Heart left ventricle (tissue), 16 donors: Measurements from ENCODE around the gene SWT1. TPM values are rescaled to one million over a fixed set of nuclear protein-coding genes. Genes with fewer than 3 reads are reported as not detected.
A peak's percentile ranks its signal among the peaks of the same experiment; 100 is the strongest.
"Not testable (repeated sequence)": the region's sequence is repeated elsewhere in the genome, so short reads cannot be mapped to it uniquely, and the experiment has no call there.

Experiments
- ATAC-seq, 4 donors: fragments of 200-7000 bp; cut with Tn5 transposase; one replicate each; pipeline ENCODE4 v1.9.1; 2020 to 2022; ENCODE audit warnings: moderate library complexity in 4 of 4, mild to moderate bottlenecking in 3 of 4, moderate number of reproducible peaks in 1 of 4
- DNase-seq, 5 donors: peaks; one replicate each; pipeline ENCODE4 v3.0.0-alpha.2; 2020
- H3K27ac ChIP-seq, 12 donors: fragments of 200-600 bp; sonication (generic) in 4 of 12; one replicate each; pipeline versions ENCODE4 v1.5.0 to v1.8.0; 2016 to 2022; ENCODE audit warnings: mild to moderate bottlenecking in 2 of 12
- H3K27me3 ChIP-seq, 9 donors: fragments of 200-600 bp; sonication (generic) in 2 of 9; one replicate each; pipeline versions ENCODE4 v1.5.1 to v1.8.0; 2016 to 2022; ENCODE audit warnings: mild to moderate bottlenecking in 3 of 9
- H3K36me3 ChIP-seq, 9 donors: fragments of 200-600 bp; sonication (generic) in 2 of 9; one replicate each; pipeline versions ENCODE4 v1.5.0 to v1.8.0; 2018 to 2022; ENCODE audit warnings: mild to moderate bottlenecking in 2 of 9
- H3K4me1 ChIP-seq, 12 donors: fragments of 200-600 bp; sonication (generic) in 4 of 12; one replicate each; pipeline versions ENCODE4 v1.5.0 to v1.8.0; 2016 to 2022; ENCODE audit warnings: mild to moderate bottlenecking in 3 of 12
- H3K4me3 ChIP-seq, 12 donors: fragments of 200-600 bp; sonication (generic) in 4 of 12; one replicate each; pipeline versions ENCODE4 v1.5.0 to v1.8.0; 2017 to 2022; ENCODE audit warnings: mild to moderate bottlenecking in 9 of 12, moderate library complexity in 4 of 12
- H3K9me3 ChIP-seq, 12 donors: fragments of 200-600 bp; sonication (generic) in 4 of 12; one replicate each; pipeline versions ENCODE4 v1.5.0 to v1.8.0; 2016 to 2022; ENCODE audit warnings: mild to moderate bottlenecking in 1 of 12
- POLR2A ChIP-seq, 2 donors: fragments of 450-650 bp; IDR thresholded peaks; one replicate each; pipeline ENCODE4 v1.6.1; 2017; ENCODE audit warnings: antibody characterized with exemption in 2 of 2, mild to moderate bottlenecking in 2 of 2, moderate library complexity in 2 of 2
- WGBS, 4 donors: extraction: QIAGEN DNeasy Blood & Tissue Kit in 2 of 4; methylation state at CpG; one replicate each; pipeline versions ENCODE4 v1.1.5 to v1.1.7; 2013 to 2018; 5-methylcytosine and 5-hydroxymethylcytosine counted together
- intact Hi-C, 10 donors: fragments of 100-400 bp; cut with DNase I; formaldehyde crosslinking; loops; one replicate each; pipeline versions ENCODE4 v1.11.1 to v1.14.2; 2022
- polyA plus RNA-seq, 2 donors: library from polyadenylated mRNA; stranded (reverse); fragments of 200-250 nt; gene quantifications; one replicate each; pipeline ENCODE4 v1.2.3, GENCODE V29; 2013
- total RNA-seq, 9 donors: library from RNA; depleted of rRNA in 2 of 9; stranded (reverse); fragments of >200 nt in 2 of 9; fragmentation: NEBNext Ultra II Directional in 3 of 9; extraction: Animal tissue kit (Norgen Biotek cat#: 25700) in 3 of 9; gene quantifications; one replicate each; pipeline versions ENCODE4 v1.1.0 to v1.2.4, GENCODE V29; 2016 to 2023
- TF ChIP-seq, protein P1 (sequence below), 12 donors: fragments of 200-600 bp; sonication (generic) in 4 of 12; IDR thresholded peaks; one replicate each; pipeline versions ENCODE4 v1.5.0 to v1.8.0; 2018 to 2022; ENCODE audit warnings: antibody characterized with exemption in 12 of 12, mild to moderate bottlenecking in 5 of 12
- donor health status: ischemic (EF 13 %, LVEDD 7.1; RV severe dilation, severe dysfunction).
- donor health status: healthy with polysubstance abuse.
- donor health status: DM: no; HTN: yes; CAD: no.
- donor health status: DM: no; HTN: no; CAD: no.
- donor health status: ischemic (EF 25% LVEDD 6.9; RV normal size, moderate dysfunction).
- donor health status: ischemic (EF 25% LVEDD 5.7; RV mildly dilated, moderate dysfunction).
- donor health status: healthy.
- donor health status: DM: yes; HTN: yes; CAD: no.
- donor health status: ischemic (EF 35%, LVEDD 5.7; RV mildly dilated, moderate dysfunction).
- donor health status: nonischemic (EF 11% LVEDD 7.7; RV severe dilation, severe dysfunction).
- donor health status: DM: yes; HTN: yes; CAD: no.
- donor health status: PGD.
- donor health status: ischemic (EF 29% LVEDD 5.4; RV normal size, mild dysfunction).
- donor health status: nonischemic (EF 23%, LVEDD 6.1; RV moderate dilation, normal function).

The SWT1 gene
- total and polyA plus RNA-seq, 11 donors = 1.7 to 8.5 (median 5.3) TPM

GRCh38 chr1:185166106-185166505 lies 9.1 kb downstream of the SWT1 start:
- Histone ChIP-seq H3K9me3 (no peaks in the 10 kb centered on the region), H3K36me3 (peaks cover 0 to 89% (median 67%) of the 10 kb centered on the region in 9 donors), H3K4me3 (no peak overlapping the region), H3K27ac (peak overlapping the region in 1 of 12 donors; percentile 5), H3K27me3 (no peaks in the 10 kb centered on the region), H3K4me1 (peaks cover 0 to 4% (median 0%) of the 10 kb centered on the region in 12 donors)
- ATAC-seq = no peak
- intact Hi-C loops = loop anchor here in 4 of 10 donors (10.0 kb wide), 2 partner anchors 361 to 509 kb away; no protein-coding TSS in a partner anchor
- no peak for DNase-seq
- 76 to 80% (median 78%) methylated on average over 1 of the region's 1 CpG for WGBS, 4 donors
- TF ChIP-seq, protein P1, sequence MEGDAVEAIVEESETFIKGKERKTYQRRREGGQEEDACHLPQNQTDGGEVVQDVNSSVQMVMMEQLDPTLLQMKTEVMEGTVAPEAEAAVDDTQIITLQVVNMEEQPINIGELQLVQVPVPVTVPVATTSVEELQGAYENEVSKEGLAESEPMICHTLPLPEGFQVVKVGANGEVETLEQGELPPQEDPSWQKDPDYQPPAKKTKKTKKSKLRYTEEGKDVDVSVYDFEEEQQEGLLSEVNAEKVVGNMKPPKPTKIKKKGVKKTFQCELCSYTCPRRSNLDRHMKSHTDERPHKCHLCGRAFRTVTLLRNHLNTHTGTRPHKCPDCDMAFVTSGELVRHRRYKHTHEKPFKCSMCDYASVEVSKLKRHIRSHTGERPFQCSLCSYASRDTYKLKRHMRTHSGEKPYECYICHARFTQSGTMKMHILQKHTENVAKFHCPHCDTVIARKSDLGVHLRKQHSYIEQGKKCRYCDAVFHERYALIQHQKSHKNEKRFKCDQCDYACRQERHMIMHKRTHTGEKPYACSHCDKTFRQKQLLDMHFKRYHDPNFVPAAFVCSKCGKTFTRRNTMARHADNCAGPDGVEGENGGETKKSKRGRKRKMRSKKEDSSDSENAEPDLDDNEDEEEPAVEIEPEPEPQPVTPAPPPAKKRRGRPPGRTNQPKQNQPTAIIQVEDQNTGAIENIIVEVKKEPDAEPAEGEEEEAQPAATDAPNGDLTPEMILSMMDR (IDR thresholded peaks at IDR 0.05) = no peak
- no peak for TF ChIP-seq POLR2A (IDR thresholded peaks at IDR 0.05)

DNA sequence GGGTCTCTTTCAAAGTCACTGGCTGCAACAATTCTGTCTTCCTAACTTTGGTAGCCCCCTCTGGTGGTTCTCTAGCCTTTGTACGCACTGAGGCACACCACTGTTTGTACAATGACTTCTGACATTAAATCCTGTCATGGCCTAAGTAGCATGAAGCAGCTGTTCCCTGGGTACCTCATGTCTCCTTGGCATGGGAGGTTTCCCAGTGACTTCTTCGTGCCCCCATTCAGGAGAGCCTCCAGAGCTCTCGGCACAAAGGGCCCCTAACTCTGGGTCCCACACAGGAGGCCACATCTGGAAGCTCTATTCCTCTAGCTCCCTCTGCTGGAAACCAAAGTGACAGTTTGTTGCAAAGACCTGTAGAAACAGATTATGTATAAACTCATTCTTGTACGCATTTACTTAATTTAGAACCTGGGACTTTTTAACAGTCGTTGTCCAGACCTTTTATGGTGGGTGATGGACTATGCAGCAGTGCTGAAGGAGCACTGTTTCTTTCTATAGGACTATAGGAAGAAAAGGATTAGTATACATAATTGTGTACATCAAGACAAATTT lies 13.4 kb downstream of the SWT1 start:
- WGBS, 4 donors = 28 to 33% (median 30%) methylated on average over 5 of the region's 5 CpGs
- ATAC-seq (peak in 3 of 4 donors; percentile 39 to 64 (median 53)), DNase-seq (peak in 1 of 5 donors; percentile 19)
- H3K27me3 ChIP-seq = no peaks in the 10 kb centered on the region
- peaks cover 0 to 4% (median 0%) of the 10 kb centered on the region in 12 donors for H3K4me1 ChIP-seq
- no peak overlapping the region for H3K4me3 ChIP-seq
- H3K9me3 ChIP-seq = no peaks in the 10 kb centered on the region
- intact Hi-C loops = loop anchor here in 4 of 10 donors (5.0 to 10.0 kb wide), 5 partner anchors 183 to 504 kb away; no protein-coding TSS in a partner anchor
- TF ChIP-seq, protein P1 (IDR thresholded peaks at IDR 0.05) = peak; percentile 31 to 74 (median 62)
- TF ChIP-seq POLR2A (IDR thresholded peaks at IDR 0.05) = no peak
- peaks cover 0 to 67% (median 43%) of the 10 kb centered on the region in 9 donors for H3K36me3 ChIP-seq
- no peak overlapping the region for H3K27ac ChIP-seq

- TF ChIP-seq, protein P1 (IDR thresholded peaks at IDR 0.05) = no peak
- TF ChIP-seq POLR2A (IDR thresholded peaks at IDR 0.05) = no peak
Observed at GRCh38 chr1:185193756-185194155, 36.8 kb downstream of the SWT1 start.

GRCh38 chr1:185198712-185199111 lies 41.7 kb downstream of the SWT1 start:
- Histone ChIP-seq H3K36me3 (peaks cover 0 to 41% (median 6%) of the 10 kb centered on the region in 9 donors), H3K9me3 (peaks cover 0 to 17% (median 2%) of the 10 kb centered on the region in 12 donors)
- intact Hi-C loops, ATAC-seq, DNase-seq, H3K4me3 ChIP-seq, H3K27me3 ChIP-seq, H3K27ac ChIP-seq, H3K4me1 ChIP-seq: not testable (repeated sequence)
- 95 to 98% (median 96%) methylated on average over 4 of the region's 4 CpGs for WGBS, 4 donors

More at GRCh38 chr1:185193756-185194155, 36.8 kb downstream of the SWT1 start:
- no peak overlapping the region for H3K27ac ChIP-seq
- DNase-seq = no peak
- H3K36me3 ChIP-seq = peaks cover 0 to 58% (median 11%) of the 10 kb centered on the region in 9 donors
- ATAC-seq = no peak
- H3K27me3 ChIP-seq = no peaks in the 10 kb centered on the region
- H3K9me3 ChIP-seq = peaks cover 0 to 14% (median 2%) of the 10 kb centered on the region in 12 donors
- H3K4me1 ChIP-seq = no peaks in the 10 kb centered on the region
- intact Hi-C loops = no loop called here
- 88 to 94% (median 90%) methylated on average over 1 of the region's 1 CpG for WGBS, 4 donors
- H3K4me3 ChIP-seq = no peak overlapping the region
